Hair follicle dermal papilla cell (primary cell): ENCODE measurements around the gene ACAP3. TPM values are rescaled to one million over a fixed set of nuclear protein-coding genes. Genes with fewer than 3 reads are reported as not detected.

ENCODE experiments used
- small RNA-seq: library from RNA; depleted of rRNA; stranded (forward); fragments of <200 nt; gene quantifications from one replicate; pipeline ENCODE3, GENCODE V24; 2012
- total RNA-seq: library from RNA; depleted of rRNA; stranded (reverse); fragments of >200 nt; gene quantifications from 2 replicates; pipeline ENCODE4 v1.2.3, GENCODE V29; 2012

The ACAP3 gene
- total RNA-seq: 49.7 and 57.1 TPM in 2 replicates

GRCh38 chr1:1307923-1308755 lies at the start of gene ACAP3, which contains the start of gene PUSL1:
TSS of gene ACAP3 (minus strand) at chr1:1307930. CDS start at chr1:1307815, 115 bp downstream.
TSS of gene PUSL1 (plus strand) at chr1:1308597. CDS start at chr1:1308644, 47 bp downstream.

GRCh38 chr1:1349256-1350012 lies 41.7 kb upstream of the ACAP3 start, which contains the start of gene DVL1:
TSS of gene DVL1 (minus strand) at chr1:1349418. CDS start at chr1:1349065, 353 bp downstream.

GRCh38 chr1:1331068-1331965 lies 23.6 kb upstream of the ACAP3 start, which contains the start of gene TAS1R3:
TSS of gene TAS1R3 (plus strand) at chr1:1331280. CDS start at chr1:1331346, 66 bp downstream.

GRCh38 chr1:1324524-1325287 lies 17.0 kb upstream of the ACAP3 start, which contains the start of the genes CPTP and INTS11:
TSS of gene CPTP (plus strand) at chr1:1324802. CDS start at chr1:1326911, 2,109 bp downstream.
TSS of gene INTS11 (minus strand) at chr1:1324660. CDS start at chr1:1324608, 52 bp downstream.

GRCh38 chr1:1273512-1274298 lies 34.0 kb downstream of the ACAP3 start, which contains the start of gene UBE2J2:
TSS of gene UBE2J2 (minus strand) at chr1:1273854. CDS start at chr1:1267992, 5,862 bp downstream.

GRCh38 chr1:1246577-1247340 lies 61.0 kb downstream of the ACAP3 start, which contains the start of gene C1QTNF12:
TSS of gene C1QTNF12 (minus strand) at chr1:1246722. CDS start at chr1:1246690, 32 bp downstream.

Small RNA genes within 50 kb of the gene (small RNA-seq; reads per million reads assigned to genes)
- gene MIR6726: not detected

Other genes starting within 250 kb of the ACAP3 start
- not detected in 2 replicates for gene RNF223, start 233.6 kb downstream of the ACAP3 start, total RNA-seq
- 9.2 and 12.3 TPM in 2 replicates for gene C1orf159, start 191.8 kb downstream of the ACAP3 start, total RNA-seq
- not detected in 2 replicates for gene TTLL10, start 134.1 kb downstream of the ACAP3 start, total RNA-seq
- 0.16 TPM in 1 of 2 replicates, not detected in the other for gene TNFRSF18, start 101.3 kb downstream of the ACAP3 start, total RNA-seq
- 0.24 TPM in 1 of 2 replicates, not detected in the other for gene TNFRSF4, start 93.8 kb downstream of the ACAP3 start, total RNA-seq
- gene SDF4, start 75.9 kb downstream of the ACAP3 start, total RNA-seq: 112 and 134 TPM in 2 replicates
- gene B3GALT6, start 75.7 kb downstream of the ACAP3 start, total RNA-seq: 34.0 and 34.9 TPM in 2 replicates
- 0.36 and 1.1 TPM in 2 replicates for gene C1QTNF12, start 61.2 kb downstream of the ACAP3 start, total RNA-seq
- gene UBE2J2, start 34.1 kb downstream of the ACAP3 start, total RNA-seq: 41.2 and 44.0 TPM in 2 replicates
- 0.97 and 1.3 TPM in 2 replicates for gene SCNN1D, start 27.5 kb downstream of the ACAP3 start, total RNA-seq
- 21.9 and 27.4 TPM in 2 replicates for gene PUSL1, start 667 bp upstream of the ACAP3 start, total RNA-seq
- gene INTS11, start 16.7 kb upstream of the ACAP3 start, total RNA-seq: 56.1 and 62.1 TPM in 2 replicates
- 19.1 and 24.0 TPM in 2 replicates for gene CPTP, start 16.9 kb upstream of the ACAP3 start, total RNA-seq
- gene TAS1R3, start 23.4 kb upstream of the ACAP3 start, total RNA-seq: 0.32 and 0.36 TPM in 2 replicates
- 64.8 and 74.8 TPM in 2 replicates for gene DVL1, start 41.5 kb upstream of the ACAP3 start, total RNA-seq
- gene MXRA8, start 50.6 kb upstream of the ACAP3 start, total RNA-seq: 621 and 684 TPM in 2 replicates
- 37.2 and 56.3 TPM in 2 replicates for gene AURKAIP1, start 67.3 kb upstream of the ACAP3 start, total RNA-seq
- 126 and 152 TPM in 2 replicates for gene CCNL2, start 91.4 kb upstream of the ACAP3 start, total RNA-seq
- 47.4 and 54.9 TPM in 2 replicates for gene MRPL20, start 99.4 kb upstream of the ACAP3 start, total RNA-seq
- 0.81 and 0.85 TPM in 2 replicates for gene ANKRD65, start 113.3 kb upstream of the ACAP3 start, total RNA-seq
- gene VWA1, start 127.8 kb upstream of the ACAP3 start, total RNA-seq: 2.4 and 3.4 TPM in 2 replicates
- under 0.01 TPM in 2 replicates for gene ATAD3C, start 141.8 kb upstream of the ACAP3 start, total RNA-seq
- gene ATAD3B, start 163.8 kb upstream of the ACAP3 start, total RNA-seq: 12.8 and 18.0 TPM in 2 replicates
- gene ATAD3A, start 204.2 kb upstream of the ACAP3 start, total RNA-seq: 26.9 and 27.2 TPM in 2 replicates
- gene TMEM240, start 232.7 kb upstream of the ACAP3 start, total RNA-seq: 4.7 and 6.7 TPM in 2 replicates